HG03135 (cell line): Measurements from ENCODE around the gene CLASP2.

Experiments
- ATAC-seq: cut with Tn5 transposase; IDR thresholded peaks from one replicate; pipeline ENCODE4 v1.9.1; 2021; ENCODE audit warnings: mild to moderate bottlenecking, moderate library complexity; ENCODE audit not compliant: unreplicated experiment

CLASP2 gene

GRCh38 chr3:33557279-33557678, 160.8 kb downstream of the CLASP2 start:
- ATAC-seq, result no peak

- ATAC-seq, result no peak
Measured at GRCh38 chr3:33547101-33547500, 171.0 kb downstream of the CLASP2 start.

GRCh38 chr3:33544126-33544525, 173.9 kb downstream of the CLASP2 start:
- no peak for ATAC-seq

GRCh38 chr3:33543601-33544000, 174.5 kb downstream of the CLASP2 start:
- ATAC-seq, result no peak

GRCh38 chr3:33541918-33542317, 176.1 kb downstream of the CLASP2 start:
- no peak for ATAC-seq

- ATAC-seq, result no peak
Measured at GRCh38 chr3:33538678-33539339, 179.2 kb downstream of the CLASP2 start.

- no peak for ATAC-seq
Measured at GRCh38 chr3:33537133-33537532, 180.9 kb downstream of the CLASP2 start.

- ATAC-seq, result no peak
Measured at GRCh38 chr3:33526787-33527186, 191.3 kb downstream of the CLASP2 start.

GRCh38 chr3:33525232-33525631, 192.8 kb downstream of the CLASP2 start:
- ATAC-seq, result no peak

- no peak for ATAC-seq
Measured at GRCh38 chr3:33523093-33523667, 194.9 kb downstream of the CLASP2 start.

GRCh38 chr3:33521736-33522135, 196.3 kb downstream of the CLASP2 start:
- no peak for ATAC-seq

- ATAC-seq, result no peak
Measured at GRCh38 chr3:33513262-33513863, 204.7 kb downstream of the CLASP2 start.

GRCh38 chr3:33505027-33505426, 213.0 kb downstream of the CLASP2 start:
- ATAC-seq, result no peak

- ATAC-seq, result no peak
Measured at GRCh38 chr3:33496449-33496848, 221.6 kb downstream of the CLASP2 start.

GRCh38 chr3:33491721-33492120, 226.3 kb downstream of the CLASP2 start:
- ATAC-seq, result no peak

GRCh38 chr3:33490641-33491241, 227.3 kb downstream of the CLASP2 start:
- no peak for ATAC-seq

GRCh38 chr3:33488683-33489082, 229.4 kb downstream of the CLASP2 start:
- ATAC-seq, result no peak

GRCh38 chr3:33488246-33488645, 229.8 kb downstream of the CLASP2 start:
- ATAC-seq, result no peak

- no peak for ATAC-seq
Measured at GRCh38 chr3:33482111-33482521, 235.9 kb downstream of the CLASP2 start.

- no peak for ATAC-seq
Measured at GRCh38 chr3:33474896-33475295, 243.2 kb downstream of the CLASP2 start.

- no peak for ATAC-seq
Measured at GRCh38 chr3:33473813-33474212, 244.2 kb downstream of the CLASP2 start.

- no peak for ATAC-seq
Measured at GRCh38 chr3:33467786-33468185, 250.3 kb downstream of the CLASP2 start.
